H1 (cell line): ENCODE results near the gene IFNL4. TPM values are rescaled to one million over a fixed set of nuclear protein-coding genes. Genes with fewer than 3 reads are reported as not detected.

Experiments
- CHD7 ChIP-seq: fragments of 300-600 bp; sonication (generic); IDR thresholded peaks from 2 replicates; pipeline ENCODE4 v1.7.1; 2012; ENCODE audit warnings: low read length, moderate library complexity, mild to moderate bottlenecking, inconsistent platforms; ENCODE audit not compliant: insufficient replicate concordance
- CTBP2 ChIP-seq: IDR thresholded peaks from 2 replicates; pipeline ENCODE4 v1.7.0; 2011; ENCODE audit warnings: borderline replicate concordance, mild to moderate bottlenecking, moderate library complexity, mixed read lengths, low read length; ENCODE audit not compliant: insufficient read depth, insufficient read length
- MAFK ChIP-seq: IDR thresholded peaks from 2 replicates; pipeline ENCODE4 v1.6.1; 2012; ENCODE audit warnings: low read depth, mild to moderate bottlenecking, improper control_type of control experiment, low read length
- RNF2 ChIP-seq: fragments of 200-900, 300-1000 bp; sonication (generic); IDR thresholded peaks from 2 replicates; pipeline ENCODE4 v1.7.1; 2016; ENCODE audit warnings: borderline replicate concordance, low read depth, mild to moderate bottlenecking, antibody characterized with exemption, low read length; ENCODE audit not compliant: poor library complexity, severe bottlenecking; ENCODE audit errors: missing control alignments
- TCF12 ChIP-seq: IDR thresholded peaks from 2 replicates; pipeline ENCODE4 v1.6.1; 2011; ENCODE audit warnings: low read depth, mild to moderate bottlenecking, low read length
- TEAD4 ChIP-seq: IDR thresholded peaks from 2 replicates; pipeline ENCODE4 v1.6.1; 2012; ENCODE audit warnings: low read depth, low read length, inconsistent platforms, mixed read lengths
- YY1 ChIP-seq: IDR thresholded peaks from 2 replicates; pipeline ENCODE4 v1.6.1; 2011; ENCODE audit warnings: low read depth, mild to moderate bottlenecking, low read length
- polyA plus RNA-seq, 7 experiments: library from polyadenylated mRNA; depleted of rRNA in 3 of 7; stranded (reverse) in 5 of 7; unstranded in 2 of 7; fragments of >200 nt in 5 of 7; fragments of 200-250 nt in 2 of 7; gene quantifications; 1 replicate in 5 of 7; 2 replicates in 1 of 7; 4 replicates in 1 of 7; pipeline versions ENCODE4 v1.2.1 to v1.2.3, GENCODE V29; 2011 to 2013; ENCODE audit warnings: missing spikeins in 2 of 7, mixed read lengths in 2 of 7
- total RNA-seq: library from RNA; stranded (reverse); fragmentation: NEBNext Ultra II Directional; extraction: Animal tissue kit (Norgen Biotek cat#: 25700); gene quantifications from 2 replicates; pipeline ENCODE4 v1.2.1, GENCODE V29; 2021
- TF ChIP-seq, protein P1 (sequence below): IDR thresholded peaks from 2 replicates; pipeline ENCODE4 v1.6.1; 2012; ENCODE audit warnings: inconsistent platforms

Gene IFNL4
- total and polyA plus RNA-seq, 2 of the 8 experiments (the other 6 are each of a cell fraction or from before 2014, with no cell fraction given): not detected

DNA sequence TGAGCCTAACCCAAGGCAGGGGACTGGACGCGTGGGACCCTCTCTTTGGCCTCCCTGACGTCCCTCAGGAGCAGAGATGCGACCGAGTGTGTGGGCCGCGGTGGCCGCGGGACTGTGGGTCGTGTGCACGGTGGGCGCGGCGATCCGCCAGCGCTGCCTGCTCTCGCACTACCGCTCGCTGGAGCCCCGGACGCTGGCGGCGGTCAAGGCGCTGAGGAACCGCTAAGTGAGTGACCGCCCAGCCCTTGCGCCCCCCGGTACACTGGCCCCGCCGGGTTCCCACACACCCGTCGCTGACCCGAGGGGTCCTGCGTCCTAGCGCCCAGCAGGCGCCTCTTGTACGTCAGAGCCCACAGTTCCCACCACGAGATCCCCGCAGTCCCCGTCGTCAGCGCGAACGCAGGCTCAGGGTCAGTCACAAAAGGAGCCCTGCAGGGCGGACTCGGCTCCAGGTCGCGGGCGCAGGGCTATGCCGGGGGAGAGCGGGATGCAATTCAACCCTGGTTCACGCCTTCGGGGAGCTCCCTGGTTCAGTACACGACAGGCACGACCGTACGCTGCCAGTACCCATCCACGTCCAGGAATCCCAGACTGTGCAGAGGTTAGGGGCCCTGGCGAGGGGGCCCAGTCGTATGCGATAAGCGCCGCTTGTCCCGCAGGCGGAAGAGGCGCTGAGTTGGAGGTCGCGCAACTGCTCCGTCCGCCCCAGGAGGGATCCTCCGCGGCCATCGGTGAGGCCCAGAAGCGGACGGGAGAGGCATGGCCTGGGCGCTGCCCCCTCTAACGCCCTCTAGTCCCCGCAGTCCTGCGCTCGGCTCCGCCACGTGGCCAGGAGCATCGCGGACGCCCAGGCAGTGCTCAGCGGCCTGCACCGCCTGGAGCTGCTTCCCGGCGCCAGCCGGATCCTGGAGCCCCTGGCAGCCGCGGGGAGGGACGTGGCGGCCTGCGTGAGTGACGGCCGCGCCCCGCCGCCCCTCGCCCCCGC is 15.9 kb upstream of the IFNL4 start (continued):
- no peak for TF ChIP-seq CHD7
- no peak for TF ChIP-seq YY1
- TF ChIP-seq RNF2: no peak
- TF ChIP-seq CTBP2: no peak
- TF ChIP-seq, protein P1, sequence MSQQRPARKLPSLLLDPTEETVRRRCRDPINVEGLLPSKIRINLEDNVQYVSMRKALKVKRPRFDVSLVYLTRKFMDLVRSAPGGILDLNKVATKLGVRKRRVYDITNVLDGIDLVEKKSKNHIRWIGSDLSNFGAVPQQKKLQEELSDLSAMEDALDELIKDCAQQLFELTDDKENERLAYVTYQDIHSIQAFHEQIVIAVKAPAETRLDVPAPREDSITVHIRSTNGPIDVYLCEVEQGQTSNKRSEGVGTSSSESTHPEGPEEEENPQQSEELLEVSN: peak; percentile 89
- TF ChIP-seq TEAD4: no peak
- TF ChIP-seq MAFK: no peak
- no peak for TF ChIP-seq TCF12
